PC-9 (cell line): Measurements from ENCODE around the gene PLA2R1. TPM values are rescaled to one million over a fixed set of nuclear protein-coding genes. Genes with fewer than 3 reads are reported as not detected.

Experiments
- BruUV-seq: library from RNA; stranded (reverse); fragments of 400-500 nt; replicated peaks from 2 replicates; lab custom pipeline; 2021; lab: Mats Ljungman, UMichigan
- CTCF ChIA-PET: fragments of 300-600 bp; sonication (Branson Sonifier 250); formaldehyde crosslinking; loops from one replicate; lab custom pipeline; 2022; ENCODE audit warnings: antibody characterized with exemption; lab: Charles Lee
- POLR2A ChIA-PET: fragments of 300-600 bp; sonication (Branson Sonifier 250); formaldehyde crosslinking; loops from one replicate; lab custom pipeline; 2022; ENCODE audit warnings: antibody characterized with exemption; ENCODE audit not compliant: unreplicated experiment; lab: Charles Lee
- DNase-seq, 2 experiments: peaks; one replicate each; pipeline versions ENCODE4 v3.0.0 to v3.0.0-alpha.2; 2015 to 2022; ENCODE audit warnings: mixed read lengths in 1 of 2
- H2AFZ ChIP-seq: fragments of 200-600 bp; sonication (generic); 2 replicates; pipeline ENCODE4 v1.8.1; 2017; ENCODE audit warnings: antibody characterized with exemption
- H3F3A ChIP-seq: fragments of 200-600 bp; sonication (generic); 2 replicates; pipeline ENCODE4 v1.8.1; 2017; ENCODE audit warnings: antibody characterized with exemption, mild to moderate bottlenecking, low read depth; ENCODE audit not compliant: insufficient read depth
- H3K27ac ChIP-seq: fragments of 200-600 bp; sonication (generic); 2 replicates; pipeline ENCODE4 v1.6.1; 2016; ENCODE audit warnings: mixed run types
- H3K27me3 ChIP-seq: fragments of 200-600 bp; sonication (generic); 2 replicates; pipeline ENCODE4 v1.6.1; 2016; ENCODE audit warnings: low read depth, mixed run types; ENCODE audit not compliant: insufficient read depth
- H3K36me3 ChIP-seq: fragments of 200-600 bp; sonication (generic); 2 replicates; pipeline ENCODE4 v1.6.1; 2016; ENCODE audit warnings: low read depth, mixed run types
- H3K4me1 ChIP-seq: fragments of 200-600 bp; sonication (generic); replicated peaks from 2 replicates; pipeline ENCODE4 v1.6.1; 2016; ENCODE audit warnings: mixed run types; ENCODE audit not compliant: insufficient read depth
- H3K4me2 ChIP-seq: fragments of 200-600 bp; sonication (generic); 2 replicates; pipeline ENCODE4 v1.6.1; 2017; ENCODE audit warnings: mixed run types
- H3K4me3 ChIP-seq: fragments of 200-600 bp; sonication (generic); 2 replicates; pipeline ENCODE4 v1.6.1; 2016; ENCODE audit warnings: mixed run types
- H3K79me2 ChIP-seq: fragments of 200-600 bp; sonication (generic); 2 replicates; pipeline ENCODE4 v1.6.1; 2017; ENCODE audit warnings: low read depth, mixed run types
- H3K9me2 ChIP-seq: fragments of 200-600 bp; sonication (generic); 2 replicates; pipeline ENCODE4 v1.8.1; 2017; ENCODE audit warnings: mild to moderate bottlenecking; ENCODE audit not compliant: insufficient read depth
- H3K9me3 ChIP-seq: fragments of 200-600 bp; sonication (generic); 2 replicates; pipeline ENCODE4 v1.8.1; 2016; ENCODE audit warnings: low read depth; ENCODE audit not compliant: insufficient read depth
- H4K20me1 ChIP-seq: fragments of 200-600 bp; sonication (generic); 2 replicates; pipeline ENCODE4 v1.8.1; 2017; ENCODE audit not compliant: insufficient read depth
- EZH2 ChIP-seq: fragments of 200-600 bp; sonication (generic); IDR thresholded peaks from 2 replicates; pipeline ENCODE4 v1.8.0; 2017; ENCODE audit warnings: antibody characterized with exemption, low read depth
- intact Hi-C: fragments of 100-400 bp; cut with micrococcal nuclease; formaldehyde crosslinking; loops from one replicate; pipeline ENCODE4 v1.10.0; 2022; ENCODE audit not compliant: unreplicated experiment
- total RNA-seq: library from RNA; stranded (reverse); gene quantifications from 2 replicates; pipeline ENCODE4 v1.2.3, GENCODE V29; 2021
- TF ChIP-seq, protein P1 (sequence below): fragments of 200-600 bp; sonication (generic); conservative IDR thresholded peaks from 2 replicates; pipeline ENCODE4 v1.6.1; 2017; ENCODE audit warnings: mixed run types, antibody characterized with exemption, mild to moderate bottlenecking, moderate library complexity

Gene PLA2R1
- total RNA-seq, 1 experiment from 2014 or later, result 0.33 TPM

GRCh38 chr2:159982842-159983785, 79.3 kb downstream of the PLA2R1 start:
- Histone ChIP-seq H3K27me3 (no peaks in the 10 kb centered on the region), H3K4me1 (no peaks in the 10 kb centered on the region), H3F3A (no peaks in the 10 kb centered on the region), H3K9me3 (no peaks in the 10 kb centered on the region), H3K4me2 (no peak overlapping the region), H4K20me1 (no peaks in the 10 kb centered on the region), H3K36me3 (no peaks in the 10 kb centered on the region), H3K4me3 (no peak overlapping the region), H3K27ac (no peak overlapping the region), H2AFZ (no peak overlapping the region), H3K9me2 (no peaks in the 10 kb centered on the region), H3K79me2 (no peaks in the 10 kb centered on the region)
- TF ChIP-seq EZH2, result no peak
- TF ChIP-seq, protein P1, sequence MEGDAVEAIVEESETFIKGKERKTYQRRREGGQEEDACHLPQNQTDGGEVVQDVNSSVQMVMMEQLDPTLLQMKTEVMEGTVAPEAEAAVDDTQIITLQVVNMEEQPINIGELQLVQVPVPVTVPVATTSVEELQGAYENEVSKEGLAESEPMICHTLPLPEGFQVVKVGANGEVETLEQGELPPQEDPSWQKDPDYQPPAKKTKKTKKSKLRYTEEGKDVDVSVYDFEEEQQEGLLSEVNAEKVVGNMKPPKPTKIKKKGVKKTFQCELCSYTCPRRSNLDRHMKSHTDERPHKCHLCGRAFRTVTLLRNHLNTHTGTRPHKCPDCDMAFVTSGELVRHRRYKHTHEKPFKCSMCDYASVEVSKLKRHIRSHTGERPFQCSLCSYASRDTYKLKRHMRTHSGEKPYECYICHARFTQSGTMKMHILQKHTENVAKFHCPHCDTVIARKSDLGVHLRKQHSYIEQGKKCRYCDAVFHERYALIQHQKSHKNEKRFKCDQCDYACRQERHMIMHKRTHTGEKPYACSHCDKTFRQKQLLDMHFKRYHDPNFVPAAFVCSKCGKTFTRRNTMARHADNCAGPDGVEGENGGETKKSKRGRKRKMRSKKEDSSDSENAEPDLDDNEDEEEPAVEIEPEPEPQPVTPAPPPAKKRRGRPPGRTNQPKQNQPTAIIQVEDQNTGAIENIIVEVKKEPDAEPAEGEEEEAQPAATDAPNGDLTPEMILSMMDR, result no peak
- BruUV-seq, result no TSS peak
- ChIA-PET POLR2A (no interaction called here), CTCF (no interaction called here)
- no peak for DNase-seq
- intact Hi-C loops, result no loop called here

GRCh38 chr2:159982270-159982669, 80.1 kb downstream of the PLA2R1 start:
- no peaks in the 10 kb centered on the region for H3K9me3 ChIP-seq
- H2AFZ ChIP-seq, result no peak overlapping the region
- H3K9me2 ChIP-seq, result no peaks in the 10 kb centered on the region
- no peak overlapping the region for H3K27ac ChIP-seq
- H3K4me1 ChIP-seq, result no peaks in the 10 kb centered on the region
- H3K36me3 ChIP-seq, result no peaks in the 10 kb centered on the region
- intact Hi-C loops, result no loop called here
- ChIA-PET POLR2A (no interaction called here), CTCF (no interaction called here)
- no peaks in the 10 kb centered on the region for H3K79me2 ChIP-seq
- no TSS peak for BruUV-seq
- H3F3A ChIP-seq, result no peaks in the 10 kb centered on the region
- no peaks in the 10 kb centered on the region for H3K27me3 ChIP-seq
- no peak overlapping the region for H3K4me3 ChIP-seq
- no peak for TF ChIP-seq EZH2
- TF ChIP-seq, protein P1, result no peak
- H3K4me2 ChIP-seq, result no peak overlapping the region
- peak in 1 of 2 experiments; percentile 13 for DNase-seq
- H4K20me1 ChIP-seq, result no peaks in the 10 kb centered on the region

- Histone ChIP-seq H3K27ac (no peak overlapping the region), H3K4me3 (no peak overlapping the region), H3K4me2 (no peak overlapping the region), H3K4me1 (no peaks in the 10 kb centered on the region), H3K9me2 (no peaks in the 10 kb centered on the region), H3K36me3 (no peaks in the 10 kb centered on the region), H3K9me3 (no peaks in the 10 kb centered on the region), H3K27me3 (no peaks in the 10 kb centered on the region), H4K20me1 (no peaks in the 10 kb centered on the region), H3F3A (no peaks in the 10 kb centered on the region), H3K79me2 (no peaks in the 10 kb centered on the region), H2AFZ (no peak overlapping the region)
- intact Hi-C loops, result no loop called here
- TF ChIP-seq EZH2, result no peak
- TF ChIP-seq, protein P1, result no peak
- no TSS peak for BruUV-seq
- POLR2A ChIA-PET, result no interaction called here
- DNase-seq, result no peak
- CTCF ChIA-PET, result no interaction called here
These were observed 85.8 kb downstream of the PLA2R1 start for GRCh38 chr2:159976527-159977160.
